GM21423 (cell line): ENCODE results near the gene UNC45A.

ENCODE experiments used
- ATAC-seq: cut with Tn5 transposase; IDR thresholded peaks from one replicate; pipeline ENCODE4 v1.9.1; 2021; ENCODE audit warnings: mild to moderate bottlenecking, moderate library complexity; ENCODE audit not compliant: unreplicated experiment

The UNC45A gene

DNA sequence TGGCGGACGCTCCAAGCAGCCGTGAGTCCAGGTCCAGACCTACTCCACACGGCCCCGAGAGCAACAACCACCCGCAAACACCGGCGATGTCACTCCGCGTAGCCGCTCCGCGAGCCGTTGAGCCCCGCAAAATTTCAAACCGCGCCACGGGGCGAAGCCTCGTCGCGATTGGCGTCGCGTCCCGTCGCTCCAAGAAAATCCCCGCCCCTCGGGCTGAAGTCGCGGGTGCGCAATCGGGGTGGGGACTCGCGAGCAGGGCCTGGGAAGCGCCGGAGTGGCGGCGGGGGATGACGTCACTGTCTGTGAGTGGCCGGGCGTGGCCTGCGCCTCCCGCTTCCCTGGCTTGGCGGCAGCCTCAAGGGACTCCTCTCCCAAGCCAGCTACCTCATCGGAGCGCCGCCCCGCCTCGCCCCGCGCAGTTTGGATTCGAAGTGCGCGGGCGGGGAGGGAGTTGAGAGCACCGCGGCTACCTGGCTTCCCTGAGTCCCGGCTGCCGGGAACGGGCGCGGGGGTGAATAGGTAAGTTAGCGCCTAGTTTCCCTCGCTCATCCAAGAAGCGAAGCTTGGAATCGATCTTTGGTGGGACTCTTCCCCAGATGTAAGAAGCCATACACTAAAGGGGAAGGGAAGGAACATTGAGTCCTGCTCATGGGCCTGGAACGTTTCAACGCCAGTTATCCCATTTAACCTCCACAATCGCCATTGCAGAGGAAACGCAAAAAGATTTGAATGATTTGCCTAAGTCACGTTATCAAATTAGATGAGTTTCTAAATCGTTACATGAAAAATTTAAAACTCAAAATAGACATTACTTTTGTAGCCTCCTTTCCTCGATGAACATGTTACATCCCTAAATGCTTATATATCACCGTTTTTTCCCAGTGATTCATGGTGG, 59.6 kb downstream of the UNC45A start, which contains the start of gene PRC1:
TSS of gene PRC1 (minus strand) at position 119 of the 895 bp plus-strand sequence. CDS start at position 1, 118 bp downstream.
- ATAC-seq, result peak; percentile 96

GRCh38 chr15:90998737-90999136, 63.7 kb downstream of the UNC45A start:
- no peak for ATAC-seq

DNA sequence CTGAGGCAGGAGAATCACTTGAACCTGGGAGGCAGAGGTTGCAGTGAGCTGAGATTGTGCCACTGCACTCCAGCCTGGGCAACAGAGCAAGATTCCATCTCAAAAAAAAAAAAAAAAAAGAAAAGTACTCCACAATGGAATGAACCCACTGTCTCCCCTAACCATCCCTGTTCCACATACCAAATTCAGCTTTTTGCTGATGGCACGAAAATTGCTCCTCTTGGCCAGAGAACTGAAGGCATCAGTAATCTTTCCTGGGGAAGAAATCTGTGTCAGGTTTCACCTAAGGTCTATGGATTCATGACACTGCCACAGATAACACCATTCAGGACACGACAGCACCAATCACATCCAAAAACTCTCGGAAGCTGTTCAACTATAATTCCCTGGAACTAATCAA, 66.1 kb downstream of the UNC45A start:
- no peak for ATAC-seq
